CMK (cell line): ENCODE results near the gene NCOA1.

ENCODE experiments used
- DNase-seq: peaks from one replicate; pipeline ENCODE4 v3.0.0-alpha.2; 2010; ENCODE audit warnings: low read depth

Gene NCOA1

DNA sequence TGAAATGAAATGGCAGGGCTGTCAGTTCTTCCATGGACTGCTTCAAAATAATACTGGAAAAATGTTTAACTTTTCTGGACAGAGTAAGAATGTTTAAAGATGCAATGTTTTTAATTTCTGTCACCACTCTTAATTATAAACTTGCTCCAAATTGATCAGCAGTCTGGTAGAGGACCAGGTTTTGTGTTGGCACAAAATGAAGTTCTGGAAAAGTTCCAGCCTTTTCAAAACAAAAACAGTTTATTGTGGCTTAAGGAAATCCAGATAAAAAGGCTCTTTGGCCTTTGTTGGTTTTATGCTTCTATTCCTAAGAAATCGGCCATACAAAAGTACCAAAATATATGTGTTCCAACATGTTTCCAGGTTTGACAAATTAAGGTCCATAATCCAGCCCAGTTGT, 253.3 kb downstream of the NCOA1 start:
- no peak for DNase-seq

DNA sequence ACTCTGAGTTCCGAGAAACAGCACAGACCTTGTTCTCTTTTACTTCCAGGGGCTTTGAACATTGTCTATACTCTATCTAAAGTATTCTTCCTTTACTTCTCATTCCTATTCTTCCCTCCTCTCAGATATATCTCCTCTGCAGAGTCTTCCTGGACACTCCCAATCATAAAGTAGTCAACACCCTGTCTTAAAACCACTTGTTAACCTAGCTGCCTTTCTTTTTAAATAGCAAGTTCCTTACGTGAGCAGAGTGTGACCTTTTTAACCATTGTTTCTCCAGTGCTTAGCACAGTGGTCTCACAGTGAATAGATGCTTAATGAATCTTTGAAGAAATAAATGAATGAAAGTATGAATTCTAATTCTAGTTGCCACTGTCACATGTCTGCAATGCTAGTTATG, 254.8 kb downstream of the NCOA1 start:
- no peak for DNase-seq

DNA sequence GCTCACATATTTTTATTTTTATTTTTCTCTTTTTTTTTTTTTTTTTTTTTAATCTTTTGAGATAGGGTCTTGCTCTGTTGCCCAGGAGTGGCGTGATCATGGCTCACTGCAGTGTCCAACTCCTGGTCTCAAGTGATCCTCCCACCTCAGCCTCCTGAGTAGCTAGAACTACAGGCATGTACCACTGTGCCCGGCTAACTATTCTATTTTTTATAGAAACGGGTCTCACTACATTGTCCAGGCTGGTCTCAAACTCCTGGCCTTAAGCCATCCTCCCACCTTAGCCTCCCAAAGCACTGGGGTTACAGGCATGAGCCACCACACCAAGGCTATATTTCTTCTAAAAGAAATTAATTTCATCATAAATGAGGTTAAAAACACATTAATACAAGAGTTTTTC, 256.2 kb downstream of the NCOA1 start:
- DNase-seq, result no peak

DNA sequence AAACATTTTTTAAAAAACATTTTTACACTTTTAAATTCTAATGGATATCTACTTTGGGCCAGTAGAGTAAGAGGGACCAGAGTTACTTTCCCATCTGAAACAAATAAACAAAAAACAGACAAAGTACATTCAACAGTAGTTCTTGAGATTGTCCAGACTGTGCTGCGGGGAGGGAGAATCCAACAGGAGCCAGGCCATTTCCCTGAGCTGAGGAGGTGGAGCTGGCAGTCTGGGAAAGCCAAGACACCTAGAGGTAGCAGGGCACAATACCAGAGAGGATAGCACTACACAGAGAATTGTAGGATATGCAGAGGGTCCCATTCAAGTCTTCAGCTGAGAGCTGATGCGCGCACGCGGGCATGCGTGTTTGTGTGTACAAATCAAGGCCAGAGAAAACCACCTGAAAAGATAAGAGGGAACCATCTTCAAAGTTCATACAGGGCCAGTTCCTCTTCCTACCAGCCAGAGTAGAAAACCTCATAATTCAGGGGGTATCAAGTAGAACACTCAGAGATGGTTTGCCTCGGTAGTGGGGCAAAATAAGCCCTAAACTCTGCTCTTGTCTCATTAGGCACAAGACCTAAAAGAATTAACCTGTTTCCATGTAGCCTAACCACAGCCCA, 258.1 kb downstream of the NCOA1 start:
- no peak for DNase-seq

DNA sequence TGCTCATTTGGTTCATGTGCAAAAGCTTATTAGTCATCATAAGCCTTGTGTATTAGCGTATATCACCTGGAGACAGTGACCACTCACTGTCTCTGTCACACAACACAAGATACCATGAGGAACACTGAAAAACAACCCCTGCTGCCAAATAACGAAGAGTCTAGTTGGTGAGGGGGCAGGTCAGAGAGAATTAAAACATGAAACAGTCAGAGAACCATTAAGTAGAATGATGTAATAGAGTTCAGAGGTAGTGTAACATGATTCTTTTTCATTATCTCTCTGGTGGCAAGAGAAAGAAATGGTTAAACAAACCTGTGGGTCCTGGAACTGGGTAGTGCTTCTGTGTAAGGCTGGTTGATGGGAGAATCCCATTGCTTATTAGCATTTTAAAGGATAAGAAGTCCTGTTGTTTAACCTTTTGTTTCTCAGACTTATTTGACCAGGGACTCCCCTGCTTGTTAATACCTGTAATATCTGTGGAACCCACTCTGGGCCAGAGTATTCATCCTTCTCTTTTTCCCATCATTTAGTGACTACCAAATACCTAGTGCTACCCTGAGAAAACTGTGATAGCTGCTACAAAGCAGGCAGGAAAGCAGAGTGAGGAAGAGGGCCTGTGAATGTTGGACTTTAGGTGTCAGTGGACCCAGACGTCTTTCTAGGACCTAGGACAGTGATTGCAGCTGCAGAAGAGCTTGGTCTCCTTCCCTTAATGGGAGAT, 264.1 kb downstream of the NCOA1 start:
- DNase-seq, result no peak

DNA sequence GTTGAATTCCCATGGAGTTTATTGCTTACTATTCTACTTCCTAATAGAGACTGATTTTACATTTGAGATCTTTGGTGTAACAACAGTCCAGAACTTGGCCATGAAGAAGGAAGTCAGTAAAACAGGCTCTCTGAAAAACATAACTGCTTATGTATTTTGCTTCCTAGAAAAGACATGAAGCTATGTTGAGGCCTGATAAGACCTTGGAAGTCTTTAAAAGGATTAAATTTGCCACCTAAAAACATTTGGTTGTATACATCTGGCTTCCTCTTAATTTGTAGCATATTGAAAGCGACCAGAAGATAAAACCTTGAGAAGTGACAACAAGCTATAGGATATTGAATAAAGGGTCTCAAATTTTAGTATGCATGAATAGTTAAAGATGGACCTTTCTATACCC, 265.7 kb downstream of the NCOA1 start:
- DNase-seq, result no peak

DNA sequence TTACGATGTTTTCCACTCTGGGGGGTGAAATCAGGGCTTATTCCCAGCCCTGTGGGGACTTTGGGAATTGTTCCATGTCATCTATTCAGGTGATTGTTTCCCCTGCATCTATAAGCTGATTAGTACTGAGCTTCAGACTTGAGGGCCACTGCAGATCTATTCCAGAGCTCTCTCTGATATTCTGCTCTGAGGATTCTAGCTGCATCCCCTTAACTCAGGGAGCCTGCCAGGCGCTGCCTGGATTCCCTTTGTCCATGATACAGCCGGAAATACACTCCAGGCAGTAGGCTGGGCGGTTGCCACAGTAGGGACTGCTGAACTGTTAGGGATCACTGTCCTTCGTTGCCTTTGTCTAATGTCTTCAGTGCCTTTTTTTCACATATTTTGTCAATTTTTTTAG, 270.8 kb downstream of the NCOA1 start:
- no peak for DNase-seq

DNA sequence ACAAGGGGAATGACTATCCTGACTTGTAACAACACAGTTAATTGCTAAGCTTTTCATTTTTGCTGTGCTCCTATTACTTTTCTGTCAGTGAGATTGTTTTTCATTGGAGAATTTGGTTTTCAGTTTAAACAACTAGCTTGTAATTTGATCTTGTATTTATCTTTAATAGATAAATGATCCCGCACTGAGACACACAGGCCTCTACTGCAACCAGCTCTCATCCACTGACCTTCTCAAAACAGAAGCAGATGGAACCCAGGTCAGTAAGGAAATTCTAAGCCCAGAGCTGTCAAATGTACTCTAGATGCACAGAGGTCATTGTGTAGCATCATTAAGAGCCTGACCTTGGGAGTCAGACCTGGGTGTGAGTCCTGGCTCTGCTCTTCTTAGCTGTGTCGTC, 271.5 kb downstream of the NCOA1 start:
- DNase-seq, result no peak

DNA sequence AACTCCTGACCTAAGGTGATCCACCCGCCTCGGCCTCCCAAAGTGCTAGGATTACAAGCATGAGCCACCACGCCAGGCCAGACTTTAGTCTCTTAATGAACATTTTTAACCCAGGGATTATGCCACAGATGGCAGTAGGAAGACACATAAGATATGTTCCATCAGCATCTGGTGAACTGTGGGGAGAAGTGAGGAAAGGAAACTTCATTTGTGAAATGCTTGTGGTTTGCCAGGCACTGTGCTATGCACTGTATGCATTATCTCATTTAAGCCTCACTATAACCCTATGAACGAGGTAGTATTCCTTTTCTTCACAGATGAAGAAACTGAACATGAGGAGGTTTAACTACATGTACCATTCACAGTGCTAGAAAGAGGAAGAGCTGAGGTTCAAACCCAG, 272.8 kb downstream of the NCOA1 start:
- no peak for DNase-seq

DNA sequence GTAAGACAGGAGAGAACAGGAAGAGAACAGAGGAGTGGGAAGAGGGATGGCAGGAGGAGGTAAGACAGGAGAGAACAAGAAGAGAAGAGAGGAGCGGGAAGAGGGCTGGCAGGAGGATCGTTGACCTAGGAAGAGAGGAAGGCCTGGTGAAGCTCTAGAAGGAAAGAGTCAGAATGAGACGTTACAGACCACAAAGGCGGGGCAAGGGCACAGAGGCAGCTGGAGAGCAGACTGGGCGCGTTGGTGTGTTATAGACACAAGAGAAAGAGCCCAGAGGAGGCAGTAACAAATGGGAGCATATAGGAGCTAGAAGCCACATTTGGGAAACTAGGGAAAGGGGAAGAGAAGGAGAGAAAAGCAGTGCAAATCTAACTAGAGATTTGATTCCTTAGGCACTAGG, 275.6 kb downstream of the NCOA1 start:
- DNase-seq, result no peak

DNA sequence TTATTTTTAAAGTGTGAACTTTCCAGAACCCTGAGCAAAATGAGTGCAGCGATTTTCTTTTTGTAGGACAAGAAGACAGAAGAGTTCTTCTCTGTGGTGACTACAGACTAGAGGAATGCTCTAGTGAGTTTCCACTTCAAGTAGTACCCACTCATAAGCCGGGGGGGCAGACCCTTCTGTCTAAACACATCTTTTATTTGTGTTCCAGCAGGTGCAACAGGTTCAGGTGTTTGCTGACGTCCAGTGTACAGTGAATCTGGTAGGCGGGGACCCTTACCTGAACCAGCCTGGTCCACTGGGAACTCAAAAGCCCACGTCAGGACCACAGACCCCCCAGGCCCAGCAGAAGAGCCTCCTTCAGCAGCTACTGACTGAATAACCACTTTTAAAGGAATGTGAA, 277.0 kb downstream of the NCOA1 start:
- no peak for DNase-seq

DNA sequence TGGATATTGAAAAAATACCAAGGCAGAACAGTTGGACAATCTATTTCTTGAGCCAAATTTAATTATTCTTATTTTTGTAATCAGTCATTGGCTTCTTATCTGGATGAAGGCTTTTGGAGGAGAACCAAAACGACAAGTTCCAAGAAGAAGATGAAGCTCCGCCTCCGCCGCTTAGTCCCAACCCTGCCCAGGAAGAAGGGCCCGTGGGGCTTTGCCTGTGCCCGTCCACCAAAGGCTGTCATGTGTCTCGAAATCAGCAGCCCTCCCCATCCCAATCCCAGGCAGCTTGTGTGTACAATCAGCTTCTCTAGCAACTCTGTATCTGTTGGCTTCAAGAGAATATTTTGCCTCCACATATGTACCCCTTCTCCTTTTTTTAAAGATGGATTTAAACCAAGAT, 277.5 kb downstream of the NCOA1 start:
- no peak for DNase-seq

DNA sequence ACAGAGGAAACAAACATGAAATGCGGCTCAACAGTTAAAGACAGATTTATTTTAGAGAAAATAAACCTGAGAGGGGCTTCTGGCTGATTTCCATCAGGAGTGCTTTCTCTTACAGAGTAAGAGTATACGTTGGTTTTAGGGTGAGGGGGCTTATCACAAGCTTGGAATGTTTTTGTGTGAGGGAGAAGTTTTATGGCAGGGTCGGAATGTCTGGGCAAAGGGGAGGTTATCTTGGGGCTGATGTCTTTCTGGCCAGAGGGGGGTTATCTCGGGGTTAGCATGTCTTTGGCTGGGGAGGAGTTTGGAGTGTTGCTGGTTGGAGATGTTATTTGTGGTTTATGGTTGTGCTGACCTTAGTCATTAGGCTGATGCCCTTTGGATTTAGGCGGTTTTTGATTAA, 280.0 kb downstream of the NCOA1 start:
- DNase-seq, result no peak

DNA sequence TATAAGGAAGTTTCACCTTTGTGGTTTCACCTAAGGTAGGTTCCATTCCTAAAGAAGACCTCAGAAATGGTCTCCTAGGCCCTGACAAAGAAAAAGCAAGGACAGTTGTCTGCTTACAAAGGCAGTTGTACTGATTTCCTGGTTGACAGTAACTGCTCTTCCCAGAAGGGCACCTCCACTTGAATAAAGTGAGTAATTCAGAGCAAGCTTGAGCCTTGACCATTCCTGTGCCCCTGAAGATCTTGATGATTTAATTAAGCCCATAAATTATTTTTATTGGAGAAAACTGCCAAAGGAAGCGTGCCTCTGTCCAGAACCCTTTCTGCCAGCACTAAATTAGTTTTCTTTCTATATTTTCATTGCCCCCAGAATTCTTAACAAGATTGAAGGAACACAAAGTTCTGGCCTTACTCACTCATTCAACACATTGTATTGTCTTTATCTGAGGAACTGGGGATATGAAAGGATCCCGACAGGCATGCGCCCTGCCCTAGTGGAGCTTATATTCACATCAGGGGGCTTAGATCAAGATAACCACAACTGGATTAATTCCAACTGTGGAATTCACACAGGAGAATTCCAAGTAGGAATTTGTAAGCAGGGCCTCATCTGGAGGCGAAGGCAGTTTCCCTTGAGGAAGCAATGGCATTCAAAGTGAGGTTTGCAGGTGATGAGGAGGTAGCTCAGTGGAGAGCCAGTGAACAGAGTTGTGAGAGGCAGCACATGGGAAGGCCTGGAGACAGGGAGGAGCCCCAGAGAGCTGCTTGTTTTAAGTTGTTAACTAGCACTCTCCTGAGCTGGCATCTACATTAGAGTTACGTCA, 280.9 kb downstream of the NCOA1 start:
- no peak for DNase-seq

DNA sequence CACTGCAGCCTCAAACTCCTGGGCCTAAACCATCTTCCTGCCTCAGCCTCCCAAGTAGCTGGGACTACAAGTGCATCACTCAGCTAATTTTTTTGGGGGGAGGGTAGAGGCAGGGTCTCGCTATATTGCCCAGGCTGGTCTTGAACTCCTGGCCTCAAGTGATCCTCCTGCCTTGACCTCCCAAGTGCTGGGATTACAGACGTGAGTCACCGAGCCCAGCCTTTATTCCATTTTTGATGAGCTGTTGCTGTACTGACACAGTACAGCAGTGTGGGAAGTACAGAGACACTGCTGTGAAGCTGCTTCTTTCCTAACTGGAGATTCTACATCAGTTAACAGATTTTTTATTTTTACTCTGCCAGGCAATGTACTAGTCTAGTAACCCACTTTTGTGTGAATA, 283.3 kb downstream of the NCOA1 start:
- no peak for DNase-seq

DNA sequence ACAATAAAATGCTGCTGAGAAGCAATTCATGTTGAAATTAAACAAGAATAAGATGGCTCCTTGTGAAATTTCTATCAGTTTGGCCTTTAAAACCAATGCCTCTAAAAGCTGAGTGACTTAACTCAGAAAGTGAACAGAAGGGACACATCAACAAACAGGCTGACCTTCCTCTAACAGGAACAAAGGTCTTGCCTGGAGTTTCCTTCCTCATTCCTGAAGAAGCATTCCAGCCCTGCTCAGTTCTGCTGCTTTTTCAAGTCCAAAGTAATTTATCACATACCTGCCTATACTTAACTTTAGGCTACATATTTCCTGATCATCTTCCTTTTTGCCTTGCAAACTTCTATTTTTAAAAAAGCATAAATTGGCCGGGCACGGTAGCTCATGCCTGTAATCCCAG, 288.1 kb downstream of the NCOA1 start:
- DNase-seq, result no peak

DNA sequence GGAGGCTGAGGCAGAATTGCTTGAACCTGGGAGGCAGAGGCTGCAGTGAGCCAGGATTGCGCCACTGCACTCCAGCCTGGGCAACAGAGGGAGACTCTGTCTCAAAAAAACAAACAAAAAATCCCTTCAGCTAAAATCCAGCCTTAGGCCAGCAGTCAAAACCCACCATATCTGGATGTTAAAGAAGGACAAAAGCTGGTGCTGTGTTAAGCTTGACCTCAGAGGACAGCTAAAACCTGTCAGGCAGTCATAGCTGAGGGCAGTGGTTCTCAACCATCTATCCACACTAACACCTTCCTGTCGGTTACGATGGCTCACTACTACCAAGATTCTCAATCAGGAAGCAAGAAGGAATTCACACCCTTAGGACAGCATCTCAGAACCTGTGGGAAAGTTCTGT, 292.6 kb downstream of the NCOA1 start:
- no peak for DNase-seq

DNA sequence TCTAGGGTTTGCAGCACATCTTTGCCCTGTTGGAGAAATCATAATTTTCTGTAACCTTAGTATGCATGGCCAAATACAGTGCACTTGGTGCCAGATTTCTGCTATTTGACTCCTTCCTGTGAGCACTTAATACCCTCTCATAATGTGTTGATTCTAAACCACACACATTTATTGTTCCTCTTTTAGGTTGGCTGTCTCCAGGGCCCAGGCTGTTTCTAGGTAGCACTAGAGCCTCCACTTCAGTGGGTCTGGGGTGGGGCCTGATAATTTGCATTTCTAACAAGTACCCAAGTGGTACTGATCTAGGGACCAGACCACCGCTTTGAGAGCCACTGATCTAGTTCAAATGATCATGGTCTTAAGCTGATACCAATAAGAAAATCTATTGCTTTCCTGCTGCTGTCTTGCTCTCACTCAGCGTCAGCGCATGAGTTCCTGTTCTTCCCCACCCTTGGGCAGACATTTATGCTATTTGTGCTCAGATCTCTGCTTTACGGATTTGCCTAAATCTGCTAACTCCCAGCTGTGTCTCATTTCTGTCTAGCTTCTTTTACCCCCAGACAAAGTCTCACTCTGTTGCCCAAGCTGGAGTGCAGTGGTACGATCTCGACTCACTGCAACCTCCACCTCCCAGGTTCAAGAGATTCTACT, 294.7 kb downstream of the NCOA1 start:
- no peak for DNase-seq

DNA sequence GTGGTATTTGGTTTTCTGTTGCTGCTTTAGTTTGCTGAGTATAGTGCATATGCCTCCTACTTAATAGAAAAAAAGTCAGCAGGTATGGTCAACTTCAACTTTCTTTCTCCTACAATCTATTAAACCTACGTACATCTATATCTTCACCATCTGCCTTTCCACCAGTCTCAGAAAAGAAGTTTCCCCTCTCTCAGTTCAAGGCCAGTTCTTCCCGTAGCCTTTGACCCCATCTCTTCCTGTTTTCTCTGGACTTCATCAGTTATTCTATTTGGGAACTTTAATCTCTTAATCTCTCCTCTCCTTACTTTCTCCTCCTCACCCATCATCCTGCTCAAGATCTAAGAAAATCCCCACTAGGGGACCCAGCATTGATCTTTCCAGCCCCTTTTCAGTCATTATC, 296.5 kb downstream of the NCOA1 start:
- no peak for DNase-seq

DNA sequence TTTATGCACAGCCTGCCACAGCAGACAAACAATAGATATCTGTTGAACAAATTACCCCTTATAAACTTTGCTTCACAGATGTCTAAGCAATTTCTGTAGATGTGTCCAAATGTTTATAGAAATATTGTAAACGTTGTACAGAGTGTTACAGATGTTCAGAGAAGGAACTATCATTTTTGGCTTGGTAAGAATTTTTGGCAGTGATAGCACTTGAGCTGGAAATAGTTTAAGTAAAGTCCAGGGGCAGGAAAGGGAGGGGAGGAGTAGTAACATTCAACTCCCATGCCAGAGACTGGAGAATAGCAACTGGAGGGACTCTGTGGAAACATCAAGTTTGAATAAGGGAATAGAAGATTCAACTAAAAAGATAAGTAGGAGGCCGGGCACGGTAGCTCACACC, 297.8 kb downstream of the NCOA1 start:
- no peak for DNase-seq

DNA sequence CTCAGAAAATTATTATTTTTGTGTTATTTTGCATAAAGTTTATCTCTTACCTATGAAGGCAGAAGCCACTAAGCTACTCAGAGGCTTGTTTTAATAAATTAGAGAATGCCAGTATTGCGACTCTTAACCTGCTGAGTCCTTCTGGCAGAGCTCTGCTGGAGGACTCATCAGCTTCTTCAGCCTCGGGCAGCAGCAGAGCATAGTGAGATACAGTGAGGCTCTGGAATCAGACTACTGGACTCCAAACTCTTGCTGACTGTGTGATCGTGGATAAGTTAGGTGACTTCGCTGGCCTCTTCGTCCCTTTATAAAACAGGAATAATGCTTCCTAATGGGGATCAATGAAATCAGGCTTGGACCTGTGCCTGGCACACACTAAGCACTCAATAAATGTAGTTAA, 300.4 kb downstream of the NCOA1 start:
- no peak for DNase-seq

DNA sequence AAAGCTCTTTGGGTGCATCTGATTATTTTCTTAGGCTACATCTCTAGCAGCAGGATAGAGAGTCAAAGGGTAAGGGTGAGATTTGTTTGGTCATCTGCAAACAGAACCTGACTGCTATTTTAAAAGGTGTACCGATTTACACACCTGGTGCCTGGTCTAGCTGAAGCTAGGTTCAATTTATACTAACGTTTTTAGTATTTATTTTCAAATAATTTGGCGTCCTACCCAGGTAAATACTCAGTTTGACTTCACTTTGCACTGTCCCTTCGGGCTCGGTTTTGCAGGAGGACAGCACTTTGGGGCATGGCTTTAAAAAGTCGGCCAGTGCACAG, 301.5 kb downstream of the NCOA1 start:
- no peak for DNase-seq
